ENCODE data around the gene SMYD3.
"Not testable (repeated sequence)": the region's sequence is repeated elsewhere in the genome, so short reads cannot be mapped to it uniquely, and the experiment has no call there.

Gene SMYD3

GRCh38 chr1:245946905-245947304 is 560.2 kb downstream of the SMYD3 start:
- TF ChIP-seq SPI1 (IDR thresholded peaks at IDR 0.05; ENCODE audit: borderline replicate concordance, low read depth) = no peak
- TF ChIP-seq CTCF (IDR thresholded peaks at IDR 0.05; ENCODE audit: insufficient read depth, low read length) = no peak
- no peak for TF ChIP-seq POLR2AphosphoS5 (IDR thresholded peaks at IDR 0.05; ENCODE audit: low read depth)
- no peak for TF ChIP-seq REST (IDR thresholded peaks at IDR 0.05; ENCODE audit: insufficient replicate concordance, low read depth)
- TF ChIP-seq GABPA (IDR thresholded peaks at IDR 0.05; ENCODE audit: low read depth) = no peak
- Histone ChIP-seq H3K4me3 (replicated peaks; ENCODE audit: insufficient read depth, low read length) (no peak overlapping the region), H3K27ac (replicated peaks) (no peak overlapping the region), H3K27me3 (ENCODE audit: insufficient read depth, poor library complexity, severe bottlenecking) (no peaks in the 10 kb centered on the region)
- DNase-seq (ENCODE audit: low read depth in 1 of 2, low spot score in 1 of 2) = no peak

GRCh38 chr1:245945136-245945535 is 561.9 kb downstream of the SMYD3 start:
- not testable (repeated sequence) for H3K4me3 ChIP-seq (replicated peaks; ENCODE audit: insufficient read depth, low read length); H3K27me3 ChIP-seq (ENCODE audit: insufficient read depth, poor library complexity, severe bottlenecking); H3K27ac ChIP-seq (replicated peaks); DNase-seq (ENCODE audit: low read depth in 1 of 2, low spot score in 1 of 2)

GRCh38 chr1:245942856-245943255 is 564.2 kb downstream of the SMYD3 start:
- no peak for DNase-seq (ENCODE audit: low read depth in 1 of 2, low spot score in 1 of 2)
- no peak overlapping the region for H3K27ac ChIP-seq (replicated peaks)
- no peaks in the 10 kb centered on the region for H3K27me3 ChIP-seq (ENCODE audit: insufficient read depth, poor library complexity, severe bottlenecking)
- TF ChIP-seq REST (IDR thresholded peaks at IDR 0.05; ENCODE audit: insufficient replicate concordance, low read depth) (no peak), GABPA (IDR thresholded peaks at IDR 0.05; ENCODE audit: low read depth) (no peak), POLR2AphosphoS5 (IDR thresholded peaks at IDR 0.05; ENCODE audit: low read depth) (no peak), CTCF (IDR thresholded peaks at IDR 0.05; ENCODE audit: insufficient read depth, low read length) (no peak), SPI1 (IDR thresholded peaks at IDR 0.05; ENCODE audit: borderline replicate concordance, low read depth) (no peak)
- H3K4me3 ChIP-seq (replicated peaks; ENCODE audit: insufficient read depth, low read length) = no peak overlapping the region

GRCh38 chr1:245941771-245942170 is 565.3 kb downstream of the SMYD3 start:
- not testable (repeated sequence) for H3K4me3 ChIP-seq (replicated peaks; ENCODE audit: insufficient read depth, low read length); H3K27ac ChIP-seq (replicated peaks); DNase-seq (ENCODE audit: low read depth in 1 of 2, low spot score in 1 of 2); H3K27me3 ChIP-seq (ENCODE audit: insufficient read depth, poor library complexity, severe bottlenecking)

- H3K27me3 ChIP-seq (ENCODE audit: insufficient read depth, poor library complexity, severe bottlenecking) = no peaks in the 10 kb centered on the region
- no peak for DNase-seq (ENCODE audit: low read depth in 1 of 2, low spot score in 1 of 2)
- no peak overlapping the region for H3K27ac ChIP-seq (replicated peaks)
- TF ChIP-seq SPI1 (IDR thresholded peaks at IDR 0.05; ENCODE audit: borderline replicate concordance, low read depth) (no peak), CTCF (IDR thresholded peaks at IDR 0.05; ENCODE audit: insufficient read depth, low read length) (no peak), POLR2AphosphoS5 (IDR thresholded peaks at IDR 0.05; ENCODE audit: low read depth) (no peak), REST (IDR thresholded peaks at IDR 0.05; ENCODE audit: insufficient replicate concordance, low read depth) (no peak), GABPA (IDR thresholded peaks at IDR 0.05; ENCODE audit: low read depth) (no peak)
- H3K4me3 ChIP-seq (replicated peaks; ENCODE audit: insufficient read depth, low read length) = no peak overlapping the region
Measured at GRCh38 chr1:245939756-245940345, 567.2 kb downstream of the SMYD3 start.
